GM21786 (cell line): ENCODE results near the gene YY1.
"Not testable (repeated sequence)": the region's sequence is repeated elsewhere in the genome, so short reads cannot be mapped to it uniquely, and the experiment has no call there.

Source experiments
- ATAC-seq: cut with Tn5 transposase; IDR thresholded peaks from one replicate; pipeline ENCODE4 v1.9.1; 2021; ENCODE audit not compliant: unreplicated experiment

YY1 gene

DNA sequence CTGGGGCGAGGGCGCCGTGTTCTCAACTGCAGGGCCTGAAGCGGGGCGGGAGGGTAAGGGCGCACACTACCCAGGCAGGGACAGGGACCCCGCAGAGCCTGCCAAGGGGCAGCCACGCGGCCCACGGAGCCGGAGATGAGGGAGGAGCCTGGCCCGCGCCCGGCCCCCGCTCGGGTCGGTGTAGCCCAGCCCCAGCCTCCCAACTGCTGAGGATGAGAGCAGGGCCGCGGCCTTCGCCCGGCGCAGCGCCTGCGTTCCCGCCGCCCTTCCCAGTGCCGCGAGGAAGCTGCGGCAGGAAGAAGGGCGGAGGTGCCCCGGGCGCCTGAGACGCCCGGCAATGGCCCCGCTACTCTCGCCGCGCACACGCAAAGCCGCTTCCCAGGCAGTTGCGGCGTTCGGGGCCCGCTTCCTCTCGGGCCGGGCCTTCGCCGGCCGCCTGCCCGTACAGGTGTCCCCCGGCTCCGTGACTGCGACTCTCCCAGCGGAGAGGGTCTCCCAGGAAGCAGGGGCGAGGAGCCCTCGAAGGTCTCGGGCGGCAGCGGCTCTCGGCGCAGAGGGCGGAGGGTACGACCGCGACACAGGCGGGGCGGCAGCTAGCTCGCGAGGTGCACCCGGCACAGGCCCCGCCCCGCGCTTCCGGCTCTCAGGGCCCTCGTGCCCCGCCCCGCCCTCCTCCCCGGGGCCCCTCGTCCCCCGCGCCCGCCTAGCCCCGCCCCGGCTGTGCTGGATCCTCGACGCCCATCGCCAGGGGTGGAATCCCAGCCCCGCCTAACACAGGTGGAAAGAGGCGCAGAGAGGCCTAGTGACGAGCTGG lies 24.8 kb upstream of the YY1 start:
- ATAC-seq, result peak; percentile 94

GRCh38 chr14:100214770-100215083 lies 24.2 kb upstream of the YY1 start:
- ATAC-seq, result no peak

GRCh38 chr14:100215330-100215885 lies 23.5 kb upstream of the YY1 start:
- ATAC-seq, result no peak

- no peak for ATAC-seq
Measured at GRCh38 chr14:100219126-100219785, 19.7 kb upstream of the YY1 start.

DNA sequence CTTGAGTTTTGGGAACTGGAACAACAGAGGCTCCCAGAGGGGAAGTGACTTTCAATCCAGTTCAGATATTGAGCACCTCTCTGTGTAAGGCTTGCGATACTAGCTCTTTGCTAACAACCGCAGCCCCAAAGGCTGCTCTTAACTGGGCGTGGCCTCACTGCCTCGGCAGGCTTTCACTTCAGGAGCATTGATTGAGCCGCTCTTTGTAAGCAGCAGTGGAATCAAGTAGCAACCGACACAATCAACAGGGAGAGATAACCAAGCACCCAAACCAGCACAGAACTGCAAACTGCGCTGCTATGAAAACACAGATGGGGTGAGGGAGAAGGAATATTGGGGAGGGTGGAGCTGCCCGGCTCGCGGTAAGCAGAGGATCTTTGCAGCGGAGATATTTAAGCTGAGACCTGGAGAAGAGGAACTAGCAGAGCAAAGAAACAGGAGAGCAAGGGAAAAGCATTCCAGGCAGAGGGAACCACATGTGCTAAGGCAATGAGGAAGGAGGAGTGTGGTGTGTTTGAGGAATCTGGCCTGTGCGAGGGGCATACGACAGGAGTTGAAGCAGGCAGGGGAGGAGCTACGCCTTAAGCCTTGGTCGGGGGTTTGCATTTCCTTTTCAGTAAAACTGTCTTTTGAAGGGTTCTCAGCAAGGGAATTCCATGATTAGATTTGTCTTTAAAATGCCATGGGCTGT lies 17.3 kb upstream of the YY1 start:
- peak; percentile 93 for ATAC-seq

- ATAC-seq, result peak; percentile 26
Measured at GRCh38 chr14:100222224-100223093, 16.5 kb upstream of the YY1 start.

GRCh38 chr14:100223332-100224201 lies 15.4 kb upstream of the YY1 start:
- no peak for ATAC-seq

DNA sequence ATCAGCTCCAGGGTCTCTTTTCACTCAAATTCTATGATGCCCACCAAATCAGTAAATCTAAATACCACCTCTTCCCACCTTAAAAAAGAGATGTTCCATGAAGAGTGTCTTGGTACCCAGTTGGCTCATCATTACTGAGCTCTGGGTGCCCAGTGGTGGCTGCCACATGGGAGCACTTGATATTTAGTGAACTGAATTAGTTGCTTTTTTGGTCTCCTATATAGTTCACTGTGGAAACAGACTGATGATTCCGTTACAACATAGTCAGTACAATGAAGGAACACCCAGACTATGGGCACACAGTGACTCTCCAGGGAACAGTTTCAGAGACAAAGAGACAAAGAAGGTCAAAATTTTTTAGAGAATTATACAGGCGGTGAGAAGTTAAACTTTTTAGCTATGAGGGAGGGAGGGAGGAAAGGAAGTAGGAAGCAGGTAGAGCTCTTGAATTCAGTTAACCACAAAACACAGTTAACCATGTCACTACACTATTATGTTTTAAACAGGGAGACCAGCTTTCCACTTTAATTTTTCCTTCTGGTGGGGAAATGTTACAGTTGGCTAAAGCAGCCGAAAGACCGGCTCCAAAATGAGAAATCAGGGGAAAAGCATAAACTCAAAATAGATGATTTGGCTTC lies 14.6 kb upstream of the YY1 start:
- no peak for ATAC-seq

- no peak for ATAC-seq
Measured at GRCh38 chr14:100225169-100225568, 13.8 kb upstream of the YY1 start.

- ATAC-seq, result no peak
Measured at GRCh38 chr14:100230361-100230760, 8.6 kb upstream of the YY1 start.

- no peak for ATAC-seq
Measured at GRCh38 chr14:100234511-100234910, 4.4 kb upstream of the YY1 start.

DNA sequence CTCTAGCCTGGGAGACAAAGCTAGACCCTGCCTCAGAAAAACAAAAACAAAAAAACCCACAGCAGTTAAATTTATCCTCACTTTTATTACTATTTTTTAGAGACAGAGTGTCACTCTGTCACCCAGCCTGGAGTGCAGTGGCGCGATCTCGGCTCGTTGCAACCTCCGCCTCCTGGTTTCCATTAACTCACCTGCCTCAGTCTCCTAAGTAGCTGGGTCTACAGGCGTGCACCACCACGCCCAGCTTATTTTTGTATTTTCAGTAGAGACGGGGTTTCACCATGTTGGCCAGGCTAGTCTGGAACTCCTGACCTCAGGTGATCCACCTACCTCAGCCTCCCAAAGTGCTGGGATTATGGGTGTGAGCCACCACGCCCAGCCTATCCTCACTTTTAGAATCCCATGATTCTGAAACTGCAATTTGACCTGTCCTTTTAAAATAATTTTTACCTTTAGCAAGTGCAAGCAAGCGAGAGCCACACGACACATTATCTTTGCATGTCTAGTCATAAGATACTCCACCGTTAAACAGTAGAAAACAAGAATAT lies 2.6 kb upstream of the YY1 start:
- ATAC-seq, result not testable (repeated sequence)

DNA sequence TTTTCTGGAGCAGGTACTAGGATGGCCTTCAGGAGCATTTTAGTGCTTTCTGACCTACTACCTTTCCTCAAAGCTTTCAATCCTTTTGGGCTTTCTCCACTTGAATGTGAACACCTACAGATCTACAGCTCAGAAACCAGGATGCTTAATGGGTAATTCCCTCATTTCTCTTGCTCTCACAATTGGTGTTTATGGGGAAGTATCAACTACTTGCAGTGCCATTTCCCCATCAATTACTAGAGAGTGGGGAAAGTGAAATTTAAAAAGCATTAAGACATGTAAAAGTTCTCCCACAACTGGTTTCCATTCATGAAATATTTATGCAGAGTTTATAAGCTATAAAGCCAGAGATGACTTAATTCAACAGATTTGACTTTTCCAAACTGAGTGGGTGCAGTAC lies 2.1 kb upstream of the YY1 start:
- no peak for ATAC-seq

- ATAC-seq, result peak; percentile 4
Measured at GRCh38 chr14:100237735-100238418, 1.1 kb upstream of the YY1 start.

DNA sequence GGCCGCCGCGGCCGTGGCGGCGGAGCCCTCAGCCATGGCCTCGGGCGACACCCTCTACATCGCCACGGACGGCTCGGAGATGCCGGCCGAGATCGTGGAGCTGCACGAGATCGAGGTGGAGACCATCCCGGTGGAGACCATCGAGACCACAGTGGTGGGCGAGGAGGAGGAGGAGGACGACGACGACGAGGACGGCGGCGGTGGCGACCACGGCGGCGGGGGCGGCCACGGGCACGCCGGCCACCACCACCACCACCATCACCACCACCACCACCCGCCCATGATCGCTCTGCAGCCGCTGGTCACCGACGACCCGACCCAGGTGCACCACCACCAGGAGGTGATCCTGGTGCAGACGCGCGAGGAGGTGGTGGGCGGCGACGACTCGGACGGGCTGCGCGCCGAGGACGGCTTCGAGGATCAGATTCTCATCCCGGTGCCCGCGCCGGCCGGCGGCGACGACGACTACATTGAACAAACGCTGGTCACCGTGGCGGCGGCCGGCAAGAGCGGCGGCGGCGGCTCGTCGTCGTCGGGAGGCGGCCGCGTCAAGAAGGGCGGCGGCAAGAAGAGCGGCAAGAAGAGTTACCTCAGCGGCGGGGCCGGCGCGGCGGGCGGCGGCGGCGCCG lies 381 bp downstream of the YY1 start:
- ATAC-seq, result no peak

GRCh38 chr14:100239840-100240667 lies 1.1 kb downstream of the YY1 start:
- ATAC-seq, result peak; percentile 26

DNA sequence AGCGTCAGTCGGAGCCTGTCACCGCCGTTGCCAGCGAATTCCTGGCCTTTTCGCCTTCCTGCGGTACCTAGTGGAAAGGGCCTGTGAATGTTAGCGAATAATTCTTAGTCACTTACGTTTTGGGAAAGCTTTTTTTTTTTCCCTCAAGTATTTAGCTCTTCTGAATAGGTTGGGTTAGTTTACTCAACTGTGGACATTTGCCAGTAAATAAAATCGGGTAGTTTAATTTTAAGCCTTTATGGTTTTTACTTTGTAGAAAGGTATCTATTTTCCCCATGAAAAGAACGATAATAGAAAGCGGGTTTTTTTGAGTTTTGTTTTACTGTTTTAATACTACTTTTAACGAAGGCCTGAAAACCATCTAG lies 1.7 kb downstream of the YY1 start:
- no peak for ATAC-seq
